SK-N-SH treated with all-trans-retinoic acid at 6 μM for 48 hours (cell line): ENCODE measurements around the gene MTRF1.

Experiments
- ATAC-seq: fragments of 200-7000 bp; cut with Tn5 transposase; 3 replicates; pipeline ENCODE4 v1.9.1; 2020; ENCODE audit warnings: mild to moderate bottlenecking, moderate library complexity
- ARNTL ChIP-seq: fragments of 450-650 bp; formaldehyde crosslinking; IDR thresholded peaks from 2 replicates; pipeline ENCODE4 v1.5.0; 2020; ENCODE audit warnings: low read depth, mild to moderate bottlenecking, moderate library complexity, borderline replicate concordance
- BACH2 ChIP-seq: fragments of 250-450 bp; sonication (Bioruptor Pico); IDR thresholded peaks from 2 replicates; pipeline ENCODE4 v1.9.0; 2021; ENCODE audit warnings: mild to moderate bottlenecking, borderline replicate concordance
- CSDC2 ChIP-seq: fragments of 250-450 bp; sonication (Bioruptor Pico); IDR thresholded peaks from 2 replicates; pipeline ENCODE4 v1.5.0; 2020; ENCODE audit warnings: mild to moderate bottlenecking, moderate library complexity
- CSRNP3 ChIP-seq: fragments of 250-450 bp; sonication (Bioruptor Pico); IDR thresholded peaks from 2 replicates; pipeline ENCODE4 v1.5.1; 2021; ENCODE audit warnings: mild to moderate bottlenecking, moderate library complexity
- ESRRG ChIP-seq: fragments of 250-450 bp; sonication (Bioruptor Pico); IDR thresholded peaks from 2 replicates; pipeline ENCODE4 v1.6.1; 2021; ENCODE audit warnings: mild to moderate bottlenecking
- GLIS3 ChIP-seq: fragments of 250-450 bp; sonication (Bioruptor Pico); IDR thresholded peaks from 2 replicates; pipeline ENCODE4 v1.5.0; 2020; ENCODE audit warnings: mild to moderate bottlenecking, moderate library complexity
- ISL1 ChIP-seq: fragments of 250-450 bp; sonication (Bioruptor Pico); IDR thresholded peaks from 2 replicates; pipeline ENCODE4 v2.1.2; 2022; ENCODE audit warnings: mild to moderate bottlenecking, moderate library complexity
- OSR1 ChIP-seq: fragments of 250-450 bp; sonication (Bioruptor Pico); IDR thresholded peaks from 2 replicates; pipeline ENCODE4 v1.8.0; 2022; ENCODE audit warnings: moderate library complexity, mild to moderate bottlenecking, inconsistent platforms
- PATZ1 ChIP-seq: fragments of 250-450 bp; sonication (Bioruptor Pico); IDR thresholded peaks from 2 replicates; pipeline ENCODE4 v1.8.0; 2020; ENCODE audit warnings: mild to moderate bottlenecking, moderate library complexity, borderline replicate concordance
- PPARA ChIP-seq: fragments of 250-450 bp; sonication (Bioruptor Pico); IDR thresholded peaks from 2 replicates; pipeline ENCODE4 v1.5.0; 2020; ENCODE audit warnings: mild to moderate bottlenecking, borderline replicate concordance
- RARB ChIP-seq: fragments of 250-450 bp; sonication (Bioruptor Pico); IDR thresholded peaks from 2 replicates; pipeline ENCODE4 v1.8.0; 2021; ENCODE audit warnings: mild to moderate bottlenecking, moderate library complexity
- SNAI2 ChIP-seq: fragments of 250-450 bp; sonication (Bioruptor Pico); IDR thresholded peaks from 2 replicates; pipeline ENCODE4 v1.5.0; 2020; ENCODE audit warnings: mild to moderate bottlenecking, moderate library complexity
- TOX ChIP-seq: fragments of 250-450 bp; sonication (Bioruptor Pico); IDR thresholded peaks from 2 replicates; pipeline ENCODE4 v1.8.0; 2021; ENCODE audit warnings: mild to moderate bottlenecking, moderate library complexity, borderline replicate concordance
- ZC3H10 ChIP-seq: fragments of 250-450 bp; sonication (Bioruptor Pico); IDR thresholded peaks from 2 replicates; pipeline ENCODE4 v1.5.1; 2021; ENCODE audit warnings: mild to moderate bottlenecking, moderate library complexity
- ZFP3 ChIP-seq: fragments of 250-450 bp; sonication (Bioruptor Pico); IDR thresholded peaks from 2 replicates; pipeline ENCODE4 v1.5.0; 2020; ENCODE audit warnings: mild to moderate bottlenecking, moderate library complexity
- ZNF565 ChIP-seq: fragments of 450-650 bp; formaldehyde crosslinking; conservative IDR thresholded peaks from 2 replicates; pipeline ENCODE4 v1.5.0; 2020; ENCODE audit warnings: low read depth, mild to moderate bottlenecking, moderate library complexity
- ZNF70 ChIP-seq: fragments of 450-650 bp; formaldehyde crosslinking; IDR thresholded peaks from 2 replicates; pipeline ENCODE4 v1.5.0; 2020; ENCODE audit warnings: mild to moderate bottlenecking, moderate library complexity
- ZNF8 ChIP-seq: fragments of 450-650 bp; formaldehyde crosslinking; IDR thresholded peaks from 2 replicates; pipeline ENCODE4 v1.5.0; 2020; ENCODE audit warnings: mild to moderate bottlenecking, moderate library complexity
- TF ChIP-seq, protein P1 (sequence below): fragments of 250-450 bp; sonication (Bioruptor Pico); IDR thresholded peaks from 2 replicates; pipeline ENCODE4 v1.5.1; 2020; ENCODE audit warnings: low read depth, mild to moderate bottlenecking, moderate library complexity
- TF ChIP-seq, protein P2 (sequence below): fragments of 250-450 bp; sonication (Bioruptor Pico); IDR thresholded peaks from 2 replicates; pipeline ENCODE4 v1.8.0; 2021; ENCODE audit warnings: low read depth, mild to moderate bottlenecking, moderate library complexity, borderline replicate concordance
- TF ChIP-seq, protein P3 (sequence below): fragments of 250-450 bp; sonication (Bioruptor Pico); IDR thresholded peaks from 2 replicates; pipeline ENCODE4 v1.5.0; 2020; ENCODE audit warnings: mild to moderate bottlenecking, moderate library complexity

The MTRF1 gene

GRCh38 chr13:41268764-41269163 lies 5.4 kb upstream of the MTRF1 start:
- ATAC-seq: no peak
- TF ChIP-seq, protein P1, sequence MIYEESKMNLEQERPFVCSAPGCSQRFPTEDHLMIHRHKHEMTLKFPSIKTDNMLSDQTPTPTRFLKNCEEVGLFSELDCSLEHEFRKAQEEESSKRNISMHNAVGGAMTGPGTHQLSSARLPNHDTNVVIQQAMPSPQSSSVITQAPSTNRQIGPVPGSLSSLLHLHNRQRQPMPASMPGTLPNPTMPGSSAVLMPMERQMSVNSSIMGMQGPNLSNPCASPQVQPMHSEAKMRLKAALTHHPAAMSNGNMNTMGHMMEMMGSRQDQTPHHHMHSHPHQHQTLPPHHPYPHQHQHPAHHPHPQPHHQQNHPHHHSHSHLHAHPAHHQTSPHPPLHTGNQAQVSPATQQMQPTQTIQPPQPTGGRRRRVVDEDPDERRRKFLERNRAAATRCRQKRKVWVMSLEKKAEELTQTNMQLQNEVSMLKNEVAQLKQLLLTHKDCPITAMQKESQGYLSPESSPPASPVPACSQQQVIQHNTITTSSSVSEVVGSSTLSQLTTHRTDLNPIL (CRISPR knock-in tag): no peak
- no peak for TF ChIP-seq GLIS3 (CRISPR knock-in tag)
- TF ChIP-seq ARNTL (CRISPR knock-in tag): no peak
- TF ChIP-seq ESRRG (CRISPR knock-in tag): no peak
- no peak for TF ChIP-seq TOX
- TF ChIP-seq, protein P2, sequence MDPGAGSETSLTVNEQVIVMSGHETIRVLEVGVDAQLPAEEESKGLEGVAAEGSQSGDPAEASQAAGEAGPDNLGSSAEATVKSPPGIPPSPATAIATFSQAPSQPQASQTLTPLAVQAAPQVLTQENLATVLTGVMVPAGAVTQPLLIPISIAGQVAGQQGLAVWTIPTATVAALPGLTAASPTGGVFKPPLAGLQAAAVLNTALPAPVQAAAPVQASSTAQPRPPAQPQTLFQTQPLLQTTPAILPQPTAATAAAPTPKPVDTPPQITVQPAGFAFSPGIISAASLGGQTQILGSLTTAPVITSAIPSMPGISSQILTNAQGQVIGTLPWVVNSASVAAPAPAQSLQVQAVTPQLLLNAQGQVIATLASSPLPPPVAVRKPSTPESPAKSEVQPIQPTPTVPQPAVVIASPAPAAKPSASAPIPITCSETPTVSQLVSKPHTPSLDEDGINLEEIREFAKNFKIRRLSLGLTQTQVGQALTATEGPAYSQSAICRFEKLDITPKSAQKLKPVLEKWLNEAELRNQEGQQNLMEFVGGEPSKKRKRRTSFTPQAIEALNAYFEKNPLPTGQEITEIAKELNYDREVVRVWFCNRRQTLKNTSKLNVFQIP (CRISPR knock-in tag): no peak
- TF ChIP-seq, protein P3, sequence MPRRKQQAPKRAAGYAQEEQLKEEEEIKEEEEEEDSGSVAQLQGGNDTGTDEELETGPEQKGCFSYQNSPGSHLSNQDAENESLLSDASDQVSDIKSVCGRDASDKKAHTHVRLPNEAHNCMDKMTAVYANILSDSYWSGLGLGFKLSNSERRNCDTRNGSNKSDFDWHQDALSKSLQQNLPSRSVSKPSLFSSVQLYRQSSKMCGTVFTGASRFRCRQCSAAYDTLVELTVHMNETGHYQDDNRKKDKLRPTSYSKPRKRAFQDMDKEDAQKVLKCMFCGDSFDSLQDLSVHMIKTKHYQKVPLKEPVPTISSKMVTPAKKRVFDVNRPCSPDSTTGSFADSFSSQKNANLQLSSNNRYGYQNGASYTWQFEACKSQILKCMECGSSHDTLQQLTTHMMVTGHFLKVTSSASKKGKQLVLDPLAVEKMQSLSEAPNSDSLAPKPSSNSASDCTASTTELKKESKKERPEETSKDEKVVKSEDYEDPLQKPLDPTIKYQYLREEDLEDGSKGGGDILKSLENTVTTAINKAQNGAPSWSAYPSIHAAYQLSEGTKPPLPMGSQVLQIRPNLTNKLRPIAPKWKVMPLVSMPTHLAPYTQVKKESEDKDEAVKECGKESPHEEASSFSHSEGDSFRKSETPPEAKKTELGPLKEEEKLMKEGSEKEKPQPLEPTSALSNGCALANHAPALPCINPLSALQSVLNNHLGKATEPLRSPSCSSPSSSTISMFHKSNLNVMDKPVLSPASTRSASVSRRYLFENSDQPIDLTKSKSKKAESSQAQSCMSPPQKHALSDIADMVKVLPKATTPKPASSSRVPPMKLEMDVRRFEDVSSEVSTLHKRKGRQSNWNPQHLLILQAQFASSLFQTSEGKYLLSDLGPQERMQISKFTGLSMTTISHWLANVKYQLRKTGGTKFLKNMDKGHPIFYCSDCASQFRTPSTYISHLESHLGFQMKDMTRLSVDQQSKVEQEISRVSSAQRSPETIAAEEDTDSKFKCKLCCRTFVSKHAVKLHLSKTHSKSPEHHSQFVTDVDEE: no peak
- TF ChIP-seq ISL1 (CRISPR knock-in tag): no peak
- no peak for TF ChIP-seq ZNF70
- TF ChIP-seq ZNF565 (CRISPR knock-in tag): no peak
- no peak for TF ChIP-seq ZNF8 (CRISPR knock-in tag)
- no peak for TF ChIP-seq ZC3H10 (CRISPR knock-in tag)
- TF ChIP-seq PATZ1 (CRISPR knock-in tag): no peak

DNA sequence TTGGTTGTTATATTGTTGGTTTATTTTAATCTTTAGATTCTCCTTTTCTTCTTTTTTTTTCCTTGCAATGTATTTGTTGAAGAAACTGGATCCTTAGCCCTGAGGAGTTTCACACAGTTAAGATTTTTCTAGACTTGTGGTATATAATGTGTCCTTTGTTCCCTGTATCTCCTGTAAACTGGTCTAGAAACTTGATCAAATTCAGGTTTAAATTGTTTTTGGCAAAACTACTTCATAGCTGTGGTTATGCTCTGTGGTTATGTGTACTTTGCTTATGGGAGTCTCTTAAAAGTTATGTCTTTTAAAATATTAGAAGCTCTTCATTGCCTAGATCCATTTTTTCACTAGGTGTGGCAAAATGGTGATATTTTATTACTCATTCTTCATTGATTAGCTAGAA lies 3.7 kb upstream of the MTRF1 start:
- TF ChIP-seq ZNF70 (no peak), ZFP3 (CRISPR knock-in tag) (no peak), SNAI2 (no peak), OSR1 (no peak), PPARA (CRISPR knock-in tag) (no peak)
- TF ChIP-seq, all 23 proteins: peak for 0
- ATAC-seq: no peak

DNA sequence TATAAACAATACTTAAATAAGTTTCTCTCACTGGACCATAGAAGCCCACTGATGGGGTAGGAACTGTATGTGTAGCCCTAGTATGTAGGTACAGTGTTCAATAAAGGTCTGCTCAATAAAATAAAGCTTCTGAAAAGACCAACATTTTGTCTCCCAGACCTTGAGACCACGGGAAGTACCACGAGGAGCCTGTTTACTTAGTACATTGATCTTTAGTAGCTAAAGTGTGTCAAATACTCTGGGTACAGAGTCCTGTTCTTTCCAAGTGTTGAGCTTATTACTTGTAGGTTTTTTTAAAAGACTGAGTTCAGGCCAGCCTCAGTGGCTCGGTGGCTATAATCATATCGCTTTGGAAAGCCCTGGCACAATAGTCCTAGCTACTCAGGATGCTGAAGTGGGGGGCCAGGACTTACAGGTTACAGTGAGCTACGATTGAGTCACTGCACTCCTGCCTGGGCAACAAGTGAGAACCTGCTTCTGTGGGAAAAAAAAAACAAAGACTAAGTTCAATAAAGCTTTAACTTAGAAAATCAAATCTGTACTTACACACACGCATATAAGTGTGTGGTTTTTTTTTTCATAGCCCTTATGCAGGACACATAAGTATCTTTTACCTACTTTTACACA lies 3.4 kb downstream of the MTRF1 start:
- ATAC-seq: no peak
- no peak for TF ChIP-seq PATZ1 (CRISPR knock-in tag)
- TF ChIP-seq, protein P3: no peak
- TF ChIP-seq TOX: no peak
- no peak for TF ChIP-seq BACH2 (CRISPR knock-in tag)
- TF ChIP-seq ZFP3 (CRISPR knock-in tag): no peak
- TF ChIP-seq CSDC2 (CRISPR knock-in tag): no peak
- TF ChIP-seq, protein P1 (CRISPR knock-in tag): no peak
- no peak for TF ChIP-seq RARB (CRISPR knock-in tag)
- no peak for TF ChIP-seq CSRNP3
